Vagina (tissue), 2 donors: ENCODE measurements around the gene ATG9B.

Experiments
- POLR2A ChIP-seq, 2 donors: fragments of 450-650 bp; IDR thresholded peaks; one replicate each; pipeline ENCODE4 v1.6.1; 2017; ENCODE audit warnings: antibody characterized with exemption in 2 of 2, mild to moderate bottlenecking in 2 of 2, moderate library complexity in 2 of 2
- POLR2AphosphoS5 ChIP-seq, 2 donors: sonication (generic); formaldehyde crosslinking; IDR thresholded peaks; one replicate each; pipeline ENCODE4 v1.9.0; 2017; ENCODE audit warnings: antibody characterized with exemption in 2 of 2, mild to moderate bottlenecking in 2 of 2, low read depth in 1 of 2; ENCODE audit not compliant: insufficient read depth in 1 of 2
- TF ChIP-seq, protein P1 (sequence below), 3 experiments: fragments of 450-650 bp in 2 of 3; fragments of 200-600 bp in 1 of 3; sonication (generic) in 1 of 3; IDR thresholded peaks; one replicate each; pipeline ENCODE4 v1.5.1; 2017 to 2019; ENCODE audit warnings: antibody characterized with exemption in 3 of 3, mild to moderate bottlenecking in 2 of 3, moderate library complexity in 2 of 3

DNA sequence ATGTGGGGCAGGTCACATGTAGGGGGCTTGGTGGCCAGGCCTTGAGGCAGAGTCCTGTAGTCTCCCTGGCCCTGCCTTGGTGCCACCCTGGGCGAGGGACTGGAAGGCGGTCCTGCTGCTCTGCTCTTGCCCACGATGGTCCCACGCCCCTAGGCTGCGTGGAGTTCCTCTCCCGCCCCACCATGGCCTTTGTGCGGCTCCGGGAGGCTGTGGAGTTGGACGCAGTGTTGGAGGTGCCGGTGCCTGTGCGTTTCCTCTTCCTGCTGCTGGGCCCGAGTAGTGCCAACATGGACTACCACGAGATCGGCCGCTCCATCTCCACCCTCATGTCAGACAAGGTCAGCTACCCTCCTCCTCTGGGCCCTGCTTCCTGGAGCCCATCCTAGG lies 46.3 kb upstream of the ATG9B start:
- TF ChIP-seq POLR2AphosphoS5 (IDR thresholded peaks at IDR 0.05; ENCODE audit: insufficient read depth in 1 of 2, low read depth in 1 of 2) (no peak), POLR2A (IDR thresholded peaks at IDR 0.05) (no peak)
- TF ChIP-seq, protein P1, sequence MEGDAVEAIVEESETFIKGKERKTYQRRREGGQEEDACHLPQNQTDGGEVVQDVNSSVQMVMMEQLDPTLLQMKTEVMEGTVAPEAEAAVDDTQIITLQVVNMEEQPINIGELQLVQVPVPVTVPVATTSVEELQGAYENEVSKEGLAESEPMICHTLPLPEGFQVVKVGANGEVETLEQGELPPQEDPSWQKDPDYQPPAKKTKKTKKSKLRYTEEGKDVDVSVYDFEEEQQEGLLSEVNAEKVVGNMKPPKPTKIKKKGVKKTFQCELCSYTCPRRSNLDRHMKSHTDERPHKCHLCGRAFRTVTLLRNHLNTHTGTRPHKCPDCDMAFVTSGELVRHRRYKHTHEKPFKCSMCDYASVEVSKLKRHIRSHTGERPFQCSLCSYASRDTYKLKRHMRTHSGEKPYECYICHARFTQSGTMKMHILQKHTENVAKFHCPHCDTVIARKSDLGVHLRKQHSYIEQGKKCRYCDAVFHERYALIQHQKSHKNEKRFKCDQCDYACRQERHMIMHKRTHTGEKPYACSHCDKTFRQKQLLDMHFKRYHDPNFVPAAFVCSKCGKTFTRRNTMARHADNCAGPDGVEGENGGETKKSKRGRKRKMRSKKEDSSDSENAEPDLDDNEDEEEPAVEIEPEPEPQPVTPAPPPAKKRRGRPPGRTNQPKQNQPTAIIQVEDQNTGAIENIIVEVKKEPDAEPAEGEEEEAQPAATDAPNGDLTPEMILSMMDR (IDR thresholded peaks at IDR 0.05) = no peak
